GM18498 (cell line): ENCODE results near the gene CD180.

Experiments
- ATAC-seq: cut with Tn5 transposase; IDR thresholded peaks from one replicate; pipeline ENCODE4 v1.9.1; 2021; ENCODE audit warnings: mild to moderate bottlenecking, moderate library complexity; ENCODE audit not compliant: unreplicated experiment

CD180 gene

GRCh38 chr5:67163863-67164595 lies 32.6 kb downstream of the CD180 start:
- ATAC-seq = no peak

- ATAC-seq = no peak
Measured at GRCh38 chr5:67163231-67163756, 33.3 kb downstream of the CD180 start.

- ATAC-seq = no peak
Measured at GRCh38 chr5:67161767-67162166, 34.8 kb downstream of the CD180 start.

GRCh38 chr5:67160985-67161384 lies 35.6 kb downstream of the CD180 start:
- no peak for ATAC-seq

- ATAC-seq = no peak
Measured at GRCh38 chr5:67160272-67160671, 36.3 kb downstream of the CD180 start.

GRCh38 chr5:67156976-67157583 lies 39.5 kb downstream of the CD180 start:
- peak; percentile 70 for ATAC-seq

- ATAC-seq = no peak
Measured at GRCh38 chr5:67154556-67155206, 41.9 kb downstream of the CD180 start.

- no peak for ATAC-seq
Measured at GRCh38 chr5:67153292-67153691, 43.3 kb downstream of the CD180 start.

- no peak for ATAC-seq
Measured at GRCh38 chr5:67152400-67152799, 44.2 kb downstream of the CD180 start.

- ATAC-seq = no peak
Measured at GRCh38 chr5:67149951-67150523, 46.6 kb downstream of the CD180 start.

- no peak for ATAC-seq
Measured at GRCh38 chr5:67149057-67149950, 47.3 kb downstream of the CD180 start.

- no peak for ATAC-seq
Measured at GRCh38 chr5:67147760-67148159, 48.8 kb downstream of the CD180 start.

- ATAC-seq = no peak
Measured at GRCh38 chr5:67146981-67147380, 49.6 kb downstream of the CD180 start.

- no peak for ATAC-seq
Measured at GRCh38 chr5:67146574-67146973, 50.0 kb downstream of the CD180 start.

- no peak for ATAC-seq
Measured at GRCh38 chr5:67144183-67144639, 52.4 kb downstream of the CD180 start.

GRCh38 chr5:67143549-67143948 lies 53.0 kb downstream of the CD180 start:
- ATAC-seq = no peak

GRCh38 chr5:67142816-67143215 lies 53.8 kb downstream of the CD180 start:
- ATAC-seq = no peak

GRCh38 chr5:67141644-67142043 lies 55.0 kb downstream of the CD180 start:
- no peak for ATAC-seq

- ATAC-seq = no peak
Measured at GRCh38 chr5:67140413-67140812, 56.2 kb downstream of the CD180 start.

- no peak for ATAC-seq
Measured at GRCh38 chr5:67139030-67139429, 57.6 kb downstream of the CD180 start.
